Spleen (tissue), 11 donors: ENCODE data around the gene PHYH. TPM values are rescaled to one million over a fixed set of nuclear protein-coding genes. Genes with fewer than 3 reads are reported as not detected.
"Not testable (repeated sequence)": the region's sequence is repeated elsewhere in the genome, so short reads cannot be mapped to it uniquely, and the experiment has no call there.

ENCODE experiments used
- DNase-seq: peaks from one replicate; pipeline ENCODE4 v3.0.0-alpha.2; 2020
- H3K27ac ChIP-seq, 8 donors: fragments of 200-600 bp; sonication (generic) in 7 of 8; 1 replicate in 4 of 8; 2 replicates in 4 of 8; pipeline versions ENCODE4 v1.5.0 to v1.8.0; 2016 to 2021; ENCODE audit warnings: inconsistent platforms in 4 of 8, mild to moderate bottlenecking in 4 of 8, moderate library complexity in 1 of 8
- H3K27me3 ChIP-seq, 7 donors: fragments of 200-600 bp; sonication (generic) in 6 of 7; replicated peaks in 1 of 7; 1 replicate in 4 of 7; 2 replicates in 3 of 7; pipeline versions ENCODE4 v1.5.0 to v1.8.0; 2016 to 2021; ENCODE audit warnings: inconsistent platforms in 3 of 7, mild to moderate bottlenecking in 1 of 7
- H3K36me3 ChIP-seq, 6 donors: fragments of 200-600 bp; sonication (generic) in 5 of 6; 1 replicate in 4 of 6; 2 replicates in 2 of 6; pipeline versions ENCODE4 v1.5.0 to v1.8.0; 2016 to 2021; ENCODE audit warnings: inconsistent platforms in 2 of 6
- H3K4me1 ChIP-seq, 6 donors: fragments of 200-600 bp; sonication (generic) in 5 of 6; 1 replicate in 3 of 6; 2 replicates in 3 of 6; pipeline versions ENCODE4 v1.5.0 to v1.8.0; 2016 to 2021; ENCODE audit warnings: inconsistent platforms in 3 of 6
- H3K4me3 ChIP-seq, 8 donors: fragments of 200-600 bp; sonication (generic) in 7 of 8; 1 replicate in 4 of 8; 2 replicates in 4 of 8; pipeline versions ENCODE4 v1.5.0 to v1.8.0; 2016 to 2021; ENCODE audit warnings: inconsistent platforms in 4 of 8, mild to moderate bottlenecking in 4 of 8, moderate library complexity in 2 of 8
- H3K9me3 ChIP-seq, 8 donors: fragments of 200-600 bp; sonication (generic) in 7 of 8; 1 replicate in 4 of 8; 2 replicates in 4 of 8; pipeline versions ENCODE4 v1.5.0 to v1.8.0; 2016 to 2021; ENCODE audit warnings: inconsistent platforms in 4 of 8
- POLR2A ChIP-seq, 3 donors: fragments of 450-650 bp; IDR thresholded peaks; one replicate each; pipeline ENCODE4 v1.5.1; 2017; ENCODE audit warnings: antibody characterized with exemption in 3 of 3, mild to moderate bottlenecking in 1 of 3
- POLR2AphosphoS5 ChIP-seq, 3 donors: sonication (generic); formaldehyde crosslinking; IDR thresholded peaks; one replicate each; pipeline ENCODE4 v1.5.1; 2017; ENCODE audit warnings: antibody characterized with exemption in 3 of 3
- WGBS, 5 donors: extraction: QIAGEN DNeasy Blood & Tissue Kit in 3 of 5; methylation state at CpG; one replicate each; pipeline versions ENCODE4 v1.1.5 to v1.1.7; 2013 to 2018; 5-methylcytosine and 5-hydroxymethylcytosine counted together
- intact Hi-C: fragments of 100-400 bp; cut with DNase I; formaldehyde crosslinking; loops from one replicate; pipeline ENCODE4 v1.15.0; 2023; ENCODE audit warnings: low total_unique reads
- polyA plus RNA-seq, 3 donors: library from polyadenylated mRNA; stranded (reverse); fragments of 200-250 nt; gene quantifications; one replicate each; pipeline ENCODE4 v1.2.1, GENCODE V29; 2013
- total RNA-seq, 7 donors: library from RNA; depleted of rRNA in 3 of 7; stranded (reverse); fragments of >200 nt in 3 of 7; fragmentation: NEBNext Ultra II Directional in 4 of 7; extraction: Animal tissue kit (Norgen Biotek cat#: 25700) in 4 of 7; gene quantifications; one replicate each; pipeline versions ENCODE4 v1.1.0 to v1.2.1, GENCODE V29; 2016 to 2021
- TF ChIP-seq, protein P1 (sequence below), 11 experiments: fragments of 200-600 bp in 7 of 11; fragments of 450-650 bp in 4 of 11; sonication (generic) in 4 of 11; IDR thresholded peaks in 8 of 11; conservative IDR thresholded peaks in 3 of 11; 1 replicate in 7 of 11; 2 replicates in 4 of 11; pipeline versions ENCODE4 v1.4.0 to v1.8.0; 2016 to 2021; ENCODE audit warnings: antibody characterized with exemption in 11 of 11, inconsistent platforms in 4 of 11, mild to moderate bottlenecking in 1 of 11
- donor health status: healthy with polysubstance abuse.
- donor health status: DM: no; HTN: no; CAD: no; lungs with moderate emphysema.
- donor health status: DM: no; HTN: no; CAD: no.
- donor health status: Bipolar disorder and iron deficiency.
- donor health status: healthy.
- donor health status: DM: no; HTN: no; CAD: no.
- donor health status: DM: yes; HTN: yes; CAD: no.

The PHYH gene
- total and polyA plus RNA-seq, 10 donors, result 9.8 to 30.5 (median 13.6) TPM

DNA sequence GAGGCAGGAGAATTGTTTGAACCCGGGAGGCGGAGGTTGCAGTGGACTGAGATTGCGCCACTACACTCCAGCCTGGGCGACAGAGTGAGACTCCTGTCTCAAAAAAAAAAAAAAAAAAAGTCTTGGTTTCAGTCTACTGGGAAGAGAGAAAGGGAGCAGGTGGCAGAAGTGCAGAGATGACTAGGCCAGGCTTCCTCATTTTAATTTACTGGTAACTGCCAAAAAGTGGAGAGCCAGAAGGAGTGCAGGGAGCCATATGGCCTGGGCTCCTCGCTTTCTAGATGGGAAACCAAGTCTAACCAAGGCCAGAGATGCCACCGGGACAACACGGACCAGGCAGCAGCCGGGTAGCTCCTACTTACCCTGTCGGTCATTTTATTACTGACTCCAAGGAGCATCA is 36.0 kb upstream of the PHYH start:
- TF ChIP-seq POLR2A (IDR thresholded peaks at IDR 0.05), result no peak
- TF ChIP-seq POLR2AphosphoS5 (IDR thresholded peaks at IDR 0.05), result no peak
- TF ChIP-seq, protein P1, sequence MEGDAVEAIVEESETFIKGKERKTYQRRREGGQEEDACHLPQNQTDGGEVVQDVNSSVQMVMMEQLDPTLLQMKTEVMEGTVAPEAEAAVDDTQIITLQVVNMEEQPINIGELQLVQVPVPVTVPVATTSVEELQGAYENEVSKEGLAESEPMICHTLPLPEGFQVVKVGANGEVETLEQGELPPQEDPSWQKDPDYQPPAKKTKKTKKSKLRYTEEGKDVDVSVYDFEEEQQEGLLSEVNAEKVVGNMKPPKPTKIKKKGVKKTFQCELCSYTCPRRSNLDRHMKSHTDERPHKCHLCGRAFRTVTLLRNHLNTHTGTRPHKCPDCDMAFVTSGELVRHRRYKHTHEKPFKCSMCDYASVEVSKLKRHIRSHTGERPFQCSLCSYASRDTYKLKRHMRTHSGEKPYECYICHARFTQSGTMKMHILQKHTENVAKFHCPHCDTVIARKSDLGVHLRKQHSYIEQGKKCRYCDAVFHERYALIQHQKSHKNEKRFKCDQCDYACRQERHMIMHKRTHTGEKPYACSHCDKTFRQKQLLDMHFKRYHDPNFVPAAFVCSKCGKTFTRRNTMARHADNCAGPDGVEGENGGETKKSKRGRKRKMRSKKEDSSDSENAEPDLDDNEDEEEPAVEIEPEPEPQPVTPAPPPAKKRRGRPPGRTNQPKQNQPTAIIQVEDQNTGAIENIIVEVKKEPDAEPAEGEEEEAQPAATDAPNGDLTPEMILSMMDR (IDR thresholded peaks at IDR 0.05 in 8 of 11, conservative IDR thresholded peaks at IDR 0.05 in 3 of 11), result no peak
- Histone ChIP-seq H3K9me3 (peaks cover 0 to 3% (median 0%) of the 10 kb centered on the region in 8 donors), H3K36me3 (peaks cover 0 to 95% (median 42%) of the 10 kb centered on the region in 6 donors), H3K27me3 (no peaks in the 10 kb centered on the region), H3K4me1 (peaks cover 0 to 28% (median 7%) of the 10 kb centered on the region in 6 donors), H3K27ac (no peak overlapping the region), H3K4me3 (no peak overlapping the region)
- 79 to 87% (median 83%) methylated on average over 9 of the region's 9 CpGs for WGBS, 5 donors
- DNase-seq, result no peak
- intact Hi-C loops, result no loop called here

DNA sequence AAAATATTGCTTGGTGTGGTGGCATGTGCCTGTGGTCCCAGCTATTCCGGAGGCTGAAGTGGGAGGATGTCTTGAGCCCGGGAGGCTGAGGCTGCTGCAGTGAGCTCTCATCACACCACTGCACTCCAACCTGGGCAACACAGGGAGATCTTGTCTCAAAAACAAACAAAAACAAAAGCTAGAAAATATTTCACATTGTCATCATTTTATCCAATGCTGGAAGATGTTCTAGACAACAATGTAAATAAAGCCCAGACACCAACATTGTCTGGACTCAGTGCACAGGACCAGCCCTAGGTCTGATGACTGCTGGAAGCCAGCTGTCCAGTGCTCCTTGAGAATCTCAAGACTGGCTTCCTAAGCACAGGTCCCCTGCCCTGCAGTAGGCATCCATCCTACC is 34.7 kb upstream of the PHYH start:
- peaks cover 0 to 96% (median 51%) of the 10 kb centered on the region in 6 donors for H3K36me3 ChIP-seq
- intact Hi-C loops, result no loop called here

DNA sequence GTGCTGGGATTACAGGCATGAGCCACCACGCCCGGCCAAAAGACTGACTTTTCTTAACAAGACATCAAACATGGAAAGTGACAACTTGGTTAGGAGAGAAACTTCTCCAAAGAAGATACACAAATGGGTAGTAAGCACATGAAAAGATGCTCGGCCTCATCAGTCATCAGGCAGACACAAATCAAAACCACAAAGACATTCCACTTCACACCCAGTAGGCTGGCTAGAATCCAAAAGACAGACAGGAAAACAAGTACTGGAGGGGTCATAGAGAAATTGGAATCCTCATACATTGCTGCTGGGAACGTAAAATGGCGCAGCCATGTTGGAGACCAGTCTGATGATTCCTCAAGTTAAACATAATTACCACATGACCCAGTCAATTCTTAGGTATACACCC is 31.8 kb upstream of the PHYH start:
- peaks cover 0 to 3% (median 0%) of the 10 kb centered on the region in 8 donors for H3K9me3 ChIP-seq
- 89 to 98% (median 93%) methylated on average over 5 of the region's 5 CpGs for WGBS, 5 donors
- H3K27me3 ChIP-seq, result no peaks in the 10 kb centered on the region
- H3K27ac ChIP-seq, result no peak overlapping the region
- DNase-seq, result no peak
- H3K4me3 ChIP-seq, result no peak overlapping the region
- H3K36me3 ChIP-seq, result peaks cover 0 to 100% (median 71%) of the 10 kb centered on the region in 6 donors
- TF ChIP-seq, protein P1 (IDR thresholded peaks at IDR 0.05 in 8 of 11, conservative IDR thresholded peaks at IDR 0.05 in 3 of 11), result no peak
- TF ChIP-seq POLR2AphosphoS5 (IDR thresholded peaks at IDR 0.05) (no peak), POLR2A (IDR thresholded peaks at IDR 0.05) (no peak)
- no peaks in the 10 kb centered on the region for H3K4me1 ChIP-seq
- intact Hi-C loops, result no loop called here

More for the DNA sequence above, 34.7 kb upstream of the PHYH start:
- H3K4me1 ChIP-seq, result peaks cover 0 to 15% (median 0%) of the 10 kb centered on the region in 6 donors
- peaks cover 0 to 3% (median 0%) of the 10 kb centered on the region in 8 donors for H3K9me3 ChIP-seq
- 92 to 100% (median 94%) methylated on average over 2 of the region's 2 CpGs for WGBS, 5 donors
- no peaks in the 10 kb centered on the region for H3K27me3 ChIP-seq
- H3K27ac ChIP-seq, result no peak overlapping the region
- no peak for DNase-seq
- TF ChIP-seq POLR2AphosphoS5 (IDR thresholded peaks at IDR 0.05) (no peak), POLR2A (IDR thresholded peaks at IDR 0.05) (no peak)
- TF ChIP-seq, protein P1 (IDR thresholded peaks at IDR 0.05 in 8 of 11, conservative IDR thresholded peaks at IDR 0.05 in 3 of 11), result no peak
- no peak overlapping the region for H3K4me3 ChIP-seq

DNA sequence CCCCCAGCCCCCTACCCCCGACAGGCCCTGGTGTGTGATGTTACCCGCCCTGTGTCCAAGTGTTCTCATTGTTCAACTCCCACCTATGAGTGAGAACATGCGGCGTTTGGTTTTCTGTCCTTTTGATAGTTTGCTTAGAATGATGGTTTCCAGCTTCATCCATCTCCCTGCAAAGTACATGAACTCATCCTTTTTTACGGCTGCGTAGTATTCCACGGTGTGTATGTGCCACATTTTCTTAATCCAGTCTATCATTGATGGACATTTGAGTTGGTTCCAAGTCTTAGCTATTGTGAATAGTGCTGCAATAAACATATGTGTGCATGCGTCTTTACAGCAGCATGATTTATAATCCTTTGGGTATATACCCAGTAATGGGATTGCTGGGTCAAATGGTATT is 31.1 kb upstream of the PHYH start:
- DNase-seq, H3K4me3 ChIP-seq, H3K27ac ChIP-seq, H3K9me3 ChIP-seq, intact Hi-C loops, H3K27me3 ChIP-seq, H3K4me1 ChIP-seq: not testable (repeated sequence)
- peaks cover 0 to 100% (median 78%) of the 10 kb centered on the region in 6 donors for H3K36me3 ChIP-seq
- 97 to 99% (median 98%) methylated on average over 8 of the region's 8 CpGs for WGBS, 5 donors

DNA sequence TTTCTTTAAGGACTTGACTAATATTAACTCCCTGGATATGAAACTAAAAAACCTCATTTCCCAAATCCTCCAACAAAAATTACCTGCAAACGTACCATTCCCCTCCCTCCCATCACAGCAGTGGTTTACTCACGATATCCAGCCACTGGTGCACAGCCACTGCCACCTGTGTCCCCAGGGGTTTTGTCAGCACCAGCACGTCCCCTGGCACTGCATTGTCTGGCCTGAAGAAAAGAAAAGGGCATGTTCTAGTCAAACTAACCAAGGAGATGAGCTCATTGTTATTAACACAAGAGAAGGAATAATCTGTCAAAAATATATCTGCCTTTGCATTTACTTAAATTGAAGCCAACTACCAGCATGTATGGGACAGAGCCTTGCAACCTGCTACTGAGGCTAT is 29.7 kb upstream of the PHYH start:
- Histone ChIP-seq H3K36me3 (peaks cover 0 to 100% (median 75%) of the 10 kb centered on the region in 6 donors), H3K4me1 (no peaks in the 10 kb centered on the region), H3K9me3 (peaks cover 0 to 3% (median 0%) of the 10 kb centered on the region in 8 donors), H3K4me3 (no peak overlapping the region), H3K27me3 (no peaks in the 10 kb centered on the region), H3K27ac (no peak overlapping the region)
- 78 to 89% (median 84%) methylated on average over 3 of the region's 3 CpGs for WGBS, 5 donors
- intact Hi-C loops, result no loop called here
- TF ChIP-seq, protein P1 (IDR thresholded peaks at IDR 0.05 in 8 of 11, conservative IDR thresholded peaks at IDR 0.05 in 3 of 11), result no peak
- TF ChIP-seq POLR2AphosphoS5 (IDR thresholded peaks at IDR 0.05), result no peak
- no peak for TF ChIP-seq POLR2A (IDR thresholded peaks at IDR 0.05)
- DNase-seq, result no peak
